T-helper 17 cell (primary cell): Measurements from ENCODE around the gene BTG4. TPM values are rescaled to one million over a fixed set of nuclear protein-coding genes. Genes with fewer than 3 reads are reported as not detected.

Experiments used
- ATAC-seq: fragments of 150-1000 bp; cut with Tn5 transposase; 2 replicates; pipeline ENCODE4 v1.10.0; 2021; ENCODE audit warnings: mild to moderate bottlenecking, moderate library complexity
- DNase-seq, 3 donors: peaks; one replicate each; pipeline versions ENCODE4 v3.0.0 to v3.0.0-alpha.2; 2020 to 2021
- H3K9me3 ChIP-seq: one replicate; pipeline ENCODE4 v1.7.0; 2013; ENCODE audit warnings: low read length, mild to moderate bottlenecking; ENCODE audit not compliant: control insufficient read depth, poor library complexity, severe bottlenecking
- H3K27ac Mint-ChIP-seq: one replicate; pipeline ENCODE4 v1.8.0; 2022; ENCODE audit warnings: mild to moderate bottlenecking, moderate library complexity, mixed read lengths
- H3K27me3 Mint-ChIP-seq: one replicate; pipeline ENCODE4 v1.8.0; 2022; ENCODE audit warnings: mixed read lengths
- H3K36me3 Mint-ChIP-seq: one replicate; pipeline ENCODE4 v1.8.0; 2022; ENCODE audit warnings: low read depth, mixed read lengths
- H3K4me1 Mint-ChIP-seq: one replicate; pipeline ENCODE4 v1.8.0; 2022; ENCODE audit warnings: mild to moderate bottlenecking, mixed read lengths
- H3K4me3 Mint-ChIP-seq: one replicate; pipeline ENCODE4 v1.8.0; 2022; ENCODE audit warnings: mild to moderate bottlenecking, moderate library complexity, mixed read lengths
- total RNA-seq, 4 donors: library from RNA in 2 of 4; stranded (reverse) in 2 of 4; gene quantifications; one replicate each; pipeline ENCODE4 v1.2.3 and lab custom pipeline; 2022 to 2026

BTG4 gene
- total RNA-seq, 2 donors from 2014 or later = not detected

- Mint-ChIP-seq H3K4me3 (no peak overlapping the region), H3K27ac (no peak overlapping the region)
- no peaks in the 10 kb centered on the region for H3K9me3 ChIP-seq
Observed at GRCh38 chr11:111528557-111528956, 16.4 kb upstream of the BTG4 start.

GRCh38 chr11:111527279-111527678 is 15.1 kb upstream of the BTG4 start:
- ATAC-seq (no peak), DNase-seq (no peak)
- Mint-ChIP-seq H3K27me3 (peaks cover 20% of the 10 kb centered on the region), H3K27ac (no peak overlapping the region), H3K4me1 (peaks cover 11% of the 10 kb centered on the region), H3K4me3 (no peak overlapping the region), H3K36me3 (no peaks in the 10 kb centered on the region)
- H3K9me3 ChIP-seq = no peaks in the 10 kb centered on the region

More at GRCh38 chr11:111528557-111528956, 16.4 kb upstream of the BTG4 start:
- DNase-seq (no peak), ATAC-seq (peak; percentile 64)
- H3K36me3 Mint-ChIP-seq = no peaks in the 10 kb centered on the region
- H3K4me1 Mint-ChIP-seq = peaks cover 11% of the 10 kb centered on the region
- H3K27me3 Mint-ChIP-seq = peaks cover 16% of the 10 kb centered on the region

- H3K4me1 Mint-ChIP-seq = peaks cover 9% of the 10 kb centered on the region
- ATAC-seq (peak; percentile 63), DNase-seq (no peak)
- no peaks in the 10 kb centered on the region for H3K9me3 ChIP-seq
- no peak overlapping the region for H3K4me3 Mint-ChIP-seq
- H3K36me3 Mint-ChIP-seq = no peaks in the 10 kb centered on the region
- H3K27ac Mint-ChIP-seq = no peak overlapping the region
- peaks cover 22% of the 10 kb centered on the region for H3K27me3 Mint-ChIP-seq
Observed at GRCh38 chr11:111526501-111526900, 14.3 kb upstream of the BTG4 start.

GRCh38 chr11:111525456-111525855 is 13.3 kb upstream of the BTG4 start:
- no peaks in the 10 kb centered on the region for H3K36me3 Mint-ChIP-seq
- ATAC-seq (no peak), DNase-seq (no peak)
- H3K9me3 ChIP-seq = no peaks in the 10 kb centered on the region
- no peak overlapping the region for H3K27ac Mint-ChIP-seq
- no peak overlapping the region for H3K4me3 Mint-ChIP-seq
- peaks cover 9% of the 10 kb centered on the region for H3K4me1 Mint-ChIP-seq
- H3K27me3 Mint-ChIP-seq = peaks cover 22% of the 10 kb centered on the region

- no peak overlapping the region for H3K27ac Mint-ChIP-seq
- peaks cover 8% of the 10 kb centered on the region for H3K4me1 Mint-ChIP-seq
- H3K27me3 Mint-ChIP-seq = peaks cover 22% of the 10 kb centered on the region
- no peaks in the 10 kb centered on the region for H3K9me3 ChIP-seq
- no peak overlapping the region for H3K4me3 Mint-ChIP-seq
- DNase-seq (no peak), ATAC-seq (no peak)
- no peaks in the 10 kb centered on the region for H3K36me3 Mint-ChIP-seq
Observed at GRCh38 chr11:111524056-111524455, 11.9 kb upstream of the BTG4 start.

GRCh38 chr11:111523343-111523742 is 11.2 kb upstream of the BTG4 start:
- no peaks in the 10 kb centered on the region for H3K9me3 ChIP-seq
- peaks cover 22% of the 10 kb centered on the region for H3K27me3 Mint-ChIP-seq
- H3K27ac Mint-ChIP-seq = no peak overlapping the region
- no peaks in the 10 kb centered on the region for H3K36me3 Mint-ChIP-seq
- H3K4me3 Mint-ChIP-seq = no peak overlapping the region
- H3K4me1 Mint-ChIP-seq = peaks cover 2% of the 10 kb centered on the region
- DNase-seq = no peak
- ATAC-seq = no peak

- no peak for DNase-seq
- H3K9me3 ChIP-seq = no peaks in the 10 kb centered on the region
- Mint-ChIP-seq H3K4me1 (peaks cover 2% of the 10 kb centered on the region), H3K36me3 (no peaks in the 10 kb centered on the region), H3K27me3 (peaks cover 22% of the 10 kb centered on the region), H3K27ac (no peak overlapping the region), H3K4me3 (no peak overlapping the region)
- ATAC-seq = no peak
Observed at GRCh38 chr11:111522426-111522825, 10.2 kb upstream of the BTG4 start.

- no peak overlapping the region for H3K27ac Mint-ChIP-seq
- H3K4me1 Mint-ChIP-seq = peaks cover 2% of the 10 kb centered on the region
- H3K4me3 Mint-ChIP-seq = no peak overlapping the region
- no peaks in the 10 kb centered on the region for H3K36me3 Mint-ChIP-seq
- no peak for DNase-seq
- no peak for ATAC-seq
- H3K27me3 Mint-ChIP-seq = peaks cover 22% of the 10 kb centered on the region
- H3K9me3 ChIP-seq = no peaks in the 10 kb centered on the region
Observed at GRCh38 chr11:111521135-111521534, 8.9 kb upstream of the BTG4 start.

GRCh38 chr11:111520560-111520959 is 8.4 kb upstream of the BTG4 start:
- ATAC-seq = no peak
- Mint-ChIP-seq H3K27ac (no peak overlapping the region), H3K27me3 (peaks cover 24% of the 10 kb centered on the region), H3K4me3 (no peak overlapping the region), H3K36me3 (no peaks in the 10 kb centered on the region), H3K4me1 (no peaks in the 10 kb centered on the region)
- no peaks in the 10 kb centered on the region for H3K9me3 ChIP-seq
- no peak for DNase-seq

- no peaks in the 10 kb centered on the region for H3K9me3 ChIP-seq
- ATAC-seq = no peak
- DNase-seq = no peak
- no peaks in the 10 kb centered on the region for H3K4me1 Mint-ChIP-seq
- peaks cover 25% of the 10 kb centered on the region for H3K27me3 Mint-ChIP-seq
- H3K36me3 Mint-ChIP-seq = no peaks in the 10 kb centered on the region
- H3K27ac Mint-ChIP-seq = no peak overlapping the region
- H3K4me3 Mint-ChIP-seq = no peak overlapping the region
Observed at GRCh38 chr11:111518668-111519067, 6.5 kb upstream of the BTG4 start.

- ATAC-seq (no peak), DNase-seq (no peak)
- Mint-ChIP-seq H3K4me3 (no peak overlapping the region), H3K27me3 (peaks cover 27% of the 10 kb centered on the region), H3K27ac (no peak overlapping the region), H3K4me1 (peaks cover 2% of the 10 kb centered on the region), H3K36me3 (no peaks in the 10 kb centered on the region)
- H3K9me3 ChIP-seq = no peaks in the 10 kb centered on the region
Observed at GRCh38 chr11:111515591-111515990, 3.4 kb upstream of the BTG4 start.

- DNase-seq (no peak), ATAC-seq (no peak)
- H3K4me1 Mint-ChIP-seq = peaks cover 2% of the 10 kb centered on the region
- H3K36me3 Mint-ChIP-seq = no peaks in the 10 kb centered on the region
- H3K4me3 Mint-ChIP-seq = peak within 1 kb of the TSS; percentile 43
- H3K27me3 Mint-ChIP-seq = peaks cover 27% of the 10 kb centered on the region
- H3K27ac Mint-ChIP-seq = no peak within 1 kb of the TSS
- H3K9me3 ChIP-seq = no peaks in the 10 kb centered on the region
Observed at GRCh38 chr11:111514216-111515031, 2.2 kb upstream of the BTG4 start, which contains the start of gene HOATZ. TSS of gene HOATZ (plus strand) at chr11:111514778. CDS start at chr11:111514785, 7 bp downstream.

- peaks cover 2% of the 10 kb centered on the region for H3K4me1 Mint-ChIP-seq
- ATAC-seq (peak; percentile 36), DNase-seq (no peak)
- no peaks in the 10 kb centered on the region for H3K36me3 Mint-ChIP-seq
- H3K9me3 ChIP-seq = no peaks in the 10 kb centered on the region
- H3K27ac Mint-ChIP-seq = no peak overlapping the region
- H3K4me3 Mint-ChIP-seq = peak overlapping the region; percentile 43
- H3K27me3 Mint-ChIP-seq = peaks cover 27% of the 10 kb centered on the region
Observed at GRCh38 chr11:111513240-111513605, 1.0 kb upstream of the BTG4 start.

- Mint-ChIP-seq H3K27me3 (peaks cover 30% of the 10 kb centered on the region), H3K36me3 (no peaks in the 10 kb centered on the region), H3K4me1 (peaks cover 2% of the 10 kb centered on the region), H3K27ac (no peak overlapping the region), H3K4me3 (no peak overlapping the region)
- ATAC-seq = no peak
- DNase-seq = no peak
- no peaks in the 10 kb centered on the region for H3K9me3 ChIP-seq
Observed at GRCh38 chr11:111510311-111510710, 1.9 kb downstream of the BTG4 start.
